GM19467 (cell line): ENCODE measurements around the gene PPRC1.
A peak's percentile ranks its signal among the peaks of the same experiment; 100 is the strongest.

Experiments
- ATAC-seq: cut with Tn5 transposase; IDR thresholded peaks from one replicate; pipeline ENCODE4 v1.9.1; 2021; ENCODE audit warnings: mild to moderate bottlenecking, moderate library complexity; ENCODE audit not compliant: unreplicated experiment

PPRC1 gene, protein sequence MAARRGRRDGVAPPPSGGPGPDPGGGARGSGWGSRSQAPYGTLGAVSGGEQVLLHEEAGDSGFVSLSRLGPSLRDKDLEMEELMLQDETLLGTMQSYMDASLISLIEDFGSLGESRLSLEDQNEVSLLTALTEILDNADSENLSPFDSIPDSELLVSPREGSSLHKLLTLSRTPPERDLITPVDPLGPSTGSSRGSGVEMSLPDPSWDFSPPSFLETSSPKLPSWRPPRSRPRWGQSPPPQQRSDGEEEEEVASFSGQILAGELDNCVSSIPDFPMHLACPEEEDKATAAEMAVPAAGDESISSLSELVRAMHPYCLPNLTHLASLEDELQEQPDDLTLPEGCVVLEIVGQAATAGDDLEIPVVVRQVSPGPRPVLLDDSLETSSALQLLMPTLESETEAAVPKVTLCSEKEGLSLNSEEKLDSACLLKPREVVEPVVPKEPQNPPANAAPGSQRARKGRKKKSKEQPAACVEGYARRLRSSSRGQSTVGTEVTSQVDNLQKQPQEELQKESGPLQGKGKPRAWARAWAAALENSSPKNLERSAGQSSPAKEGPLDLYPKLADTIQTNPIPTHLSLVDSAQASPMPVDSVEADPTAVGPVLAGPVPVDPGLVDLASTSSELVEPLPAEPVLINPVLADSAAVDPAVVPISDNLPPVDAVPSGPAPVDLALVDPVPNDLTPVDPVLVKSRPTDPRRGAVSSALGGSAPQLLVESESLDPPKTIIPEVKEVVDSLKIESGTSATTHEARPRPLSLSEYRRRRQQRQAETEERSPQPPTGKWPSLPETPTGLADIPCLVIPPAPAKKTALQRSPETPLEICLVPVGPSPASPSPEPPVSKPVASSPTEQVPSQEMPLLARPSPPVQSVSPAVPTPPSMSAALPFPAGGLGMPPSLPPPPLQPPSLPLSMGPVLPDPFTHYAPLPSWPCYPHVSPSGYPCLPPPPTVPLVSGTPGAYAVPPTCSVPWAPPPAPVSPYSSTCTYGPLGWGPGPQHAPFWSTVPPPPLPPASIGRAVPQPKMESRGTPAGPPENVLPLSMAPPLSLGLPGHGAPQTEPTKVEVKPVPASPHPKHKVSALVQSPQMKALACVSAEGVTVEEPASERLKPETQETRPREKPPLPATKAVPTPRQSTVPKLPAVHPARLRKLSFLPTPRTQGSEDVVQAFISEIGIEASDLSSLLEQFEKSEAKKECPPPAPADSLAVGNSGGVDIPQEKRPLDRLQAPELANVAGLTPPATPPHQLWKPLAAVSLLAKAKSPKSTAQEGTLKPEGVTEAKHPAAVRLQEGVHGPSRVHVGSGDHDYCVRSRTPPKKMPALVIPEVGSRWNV (N-terminal part only)

GRCh38 chr10:102132563-102133372 is at the start of gene PPRC1:
TSS of gene PPRC1 (plus strand) at chr10:102133040. CDS start at chr10:102133069, 29 bp downstream.
- ATAC-seq: peak; percentile 90

DNA sequence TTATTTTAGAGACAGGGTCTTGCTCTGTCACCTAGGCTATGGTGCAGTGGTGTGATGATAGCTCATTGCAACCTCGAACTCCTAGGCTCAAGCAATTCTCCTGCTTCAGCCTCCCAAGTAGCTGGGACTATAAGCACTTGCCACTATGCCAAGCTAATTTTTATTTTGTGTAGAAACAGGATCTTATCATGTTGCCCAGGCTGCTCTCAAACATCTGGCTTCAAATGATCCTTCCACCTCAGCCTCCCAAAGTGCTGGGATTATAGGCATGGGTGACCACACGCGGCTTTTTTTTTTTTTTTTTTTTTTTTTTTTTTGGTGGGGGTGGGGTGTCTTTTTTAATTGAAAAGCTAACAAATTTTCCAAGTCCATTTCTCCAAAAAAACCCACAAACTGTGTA is 49.3 kb upstream of the PPRC1 start:
- ATAC-seq: no peak

DNA sequence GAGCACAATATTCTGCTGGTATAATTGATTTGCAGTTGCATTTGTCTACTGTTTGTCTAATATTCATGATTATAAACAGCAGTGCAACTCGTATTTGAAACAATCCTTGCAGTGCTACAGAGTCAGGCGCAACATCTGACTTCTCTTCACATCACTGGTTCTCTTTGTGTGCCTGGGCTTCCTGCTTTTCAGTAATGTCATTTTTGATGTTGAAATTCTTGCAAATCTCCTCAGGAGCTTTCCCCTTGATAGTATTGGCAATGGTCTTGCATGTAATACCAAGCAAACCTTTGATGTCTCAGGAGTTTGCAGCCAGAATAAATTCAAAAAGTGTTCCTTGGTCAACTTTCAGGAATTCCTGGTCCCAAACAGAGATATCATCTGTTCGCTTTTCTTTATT is 47.5 kb upstream of the PPRC1 start:
- ATAC-seq: no peak

DNA sequence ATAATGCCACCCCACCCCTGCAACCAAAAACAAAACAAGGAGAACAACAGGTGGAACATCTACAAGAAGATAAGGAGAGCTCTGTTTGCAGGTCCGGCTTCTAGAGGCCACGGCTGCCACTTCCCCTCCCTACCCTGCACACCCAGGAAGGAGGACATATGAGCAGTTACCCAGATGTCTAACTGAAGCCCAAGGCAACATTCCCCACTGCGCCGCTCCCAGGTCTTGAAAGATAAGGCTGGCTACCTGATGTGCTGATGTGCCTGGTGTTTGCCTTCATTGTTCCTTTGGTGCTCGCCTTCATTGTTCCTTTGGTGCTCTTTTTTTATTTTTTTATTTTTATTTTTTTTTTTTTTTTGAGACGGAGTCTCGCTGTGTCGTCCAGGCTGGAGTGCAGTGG is 46.6 kb upstream of the PPRC1 start:
- ATAC-seq: no peak

GRCh38 chr10:102090772-102091171 is 42.1 kb upstream of the PPRC1 start:
- no peak for ATAC-seq

DNA sequence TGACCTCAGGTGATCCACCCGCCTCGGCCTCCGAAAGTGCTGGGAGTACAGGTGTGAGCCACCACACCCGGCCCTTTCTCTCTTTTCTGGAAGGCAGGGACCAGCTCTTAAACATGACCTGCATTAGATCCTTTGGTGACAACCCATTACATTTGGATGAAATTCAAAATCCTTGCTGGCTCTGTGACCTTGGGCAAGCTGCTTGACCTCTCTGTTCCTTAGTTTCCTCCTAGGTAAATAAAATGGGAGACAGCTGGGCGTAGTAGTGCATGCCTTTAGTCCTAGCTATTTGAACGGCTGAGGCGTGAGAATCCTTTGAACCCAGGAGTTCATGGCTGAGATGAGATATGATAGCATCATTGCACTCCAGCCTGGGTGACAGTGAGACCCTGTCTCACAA is 36.4 kb upstream of the PPRC1 start:
- ATAC-seq: no peak

DNA sequence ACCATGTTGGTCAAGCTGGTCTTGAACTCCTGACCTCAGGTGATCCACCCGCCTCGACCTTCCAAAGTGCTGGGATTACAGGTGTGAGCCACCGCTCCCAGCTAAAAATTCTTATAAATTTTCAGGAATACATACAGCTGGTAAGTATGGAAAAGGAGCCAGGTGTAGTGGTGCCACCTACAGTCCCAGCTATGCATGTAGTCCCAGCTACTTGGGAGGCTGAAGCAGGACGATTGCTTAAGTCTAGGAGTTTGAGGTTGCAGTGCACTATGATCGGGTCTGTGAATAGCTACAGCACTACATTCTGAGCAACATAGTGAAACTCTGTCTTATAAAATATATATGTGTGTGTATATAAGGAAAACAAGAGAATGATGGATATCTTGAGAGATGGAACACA is 31.7 kb upstream of the PPRC1 start:
- ATAC-seq: no peak

DNA sequence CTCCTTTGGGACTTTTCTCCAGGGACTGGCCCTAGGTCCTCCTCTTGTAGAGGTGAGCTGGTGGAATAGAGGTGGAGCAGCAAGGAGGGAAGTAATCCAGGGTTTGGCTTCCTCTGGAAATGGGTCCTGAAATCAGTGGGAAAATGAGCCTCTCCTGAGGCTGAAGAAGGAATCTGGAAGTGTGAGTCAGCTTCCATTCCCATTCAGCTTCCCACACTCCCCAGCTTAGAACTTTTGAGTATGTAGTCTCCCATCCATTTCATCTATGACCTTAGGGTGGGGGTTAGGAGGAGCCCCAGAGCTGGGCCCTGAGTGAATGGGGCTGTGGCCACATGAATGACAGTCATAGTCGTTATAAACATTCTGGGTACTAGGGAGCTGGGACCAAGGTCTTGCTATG is 30.4 kb upstream of the PPRC1 start:
- no peak for ATAC-seq

DNA sequence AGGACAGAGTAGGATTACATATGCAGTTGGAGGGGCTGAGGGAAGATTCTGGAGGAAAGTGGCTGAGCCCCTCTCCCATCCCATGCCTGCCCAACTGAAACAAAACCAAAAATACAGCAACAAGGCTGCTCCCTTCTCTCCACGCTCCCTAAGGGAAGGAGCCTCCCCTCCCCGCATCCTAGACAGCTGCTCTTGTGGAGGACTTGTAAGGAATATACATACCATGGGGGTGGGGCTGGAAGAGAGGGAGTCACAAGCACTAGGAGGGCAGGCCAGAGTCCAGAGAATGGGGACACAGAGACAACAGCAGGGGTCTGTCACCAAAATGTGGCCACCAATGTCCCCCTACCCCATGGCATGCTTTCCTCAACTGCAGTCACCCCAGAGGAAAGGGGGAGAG is 25.8 kb upstream of the PPRC1 start:
- no peak for ATAC-seq

GRCh38 chr10:102109166-102110116 is 23.4 kb upstream of the PPRC1 start:
- no peak for ATAC-seq

- no peak for ATAC-seq
Observed at GRCh38 chr10:102111276-102111675, 21.6 kb upstream of the PPRC1 start.

- ATAC-seq: no peak
Observed at GRCh38 chr10:102112210-102112817, 20.5 kb upstream of the PPRC1 start.

GRCh38 chr10:102113261-102113955 is 19.4 kb upstream of the PPRC1 start:
- no peak for ATAC-seq

DNA sequence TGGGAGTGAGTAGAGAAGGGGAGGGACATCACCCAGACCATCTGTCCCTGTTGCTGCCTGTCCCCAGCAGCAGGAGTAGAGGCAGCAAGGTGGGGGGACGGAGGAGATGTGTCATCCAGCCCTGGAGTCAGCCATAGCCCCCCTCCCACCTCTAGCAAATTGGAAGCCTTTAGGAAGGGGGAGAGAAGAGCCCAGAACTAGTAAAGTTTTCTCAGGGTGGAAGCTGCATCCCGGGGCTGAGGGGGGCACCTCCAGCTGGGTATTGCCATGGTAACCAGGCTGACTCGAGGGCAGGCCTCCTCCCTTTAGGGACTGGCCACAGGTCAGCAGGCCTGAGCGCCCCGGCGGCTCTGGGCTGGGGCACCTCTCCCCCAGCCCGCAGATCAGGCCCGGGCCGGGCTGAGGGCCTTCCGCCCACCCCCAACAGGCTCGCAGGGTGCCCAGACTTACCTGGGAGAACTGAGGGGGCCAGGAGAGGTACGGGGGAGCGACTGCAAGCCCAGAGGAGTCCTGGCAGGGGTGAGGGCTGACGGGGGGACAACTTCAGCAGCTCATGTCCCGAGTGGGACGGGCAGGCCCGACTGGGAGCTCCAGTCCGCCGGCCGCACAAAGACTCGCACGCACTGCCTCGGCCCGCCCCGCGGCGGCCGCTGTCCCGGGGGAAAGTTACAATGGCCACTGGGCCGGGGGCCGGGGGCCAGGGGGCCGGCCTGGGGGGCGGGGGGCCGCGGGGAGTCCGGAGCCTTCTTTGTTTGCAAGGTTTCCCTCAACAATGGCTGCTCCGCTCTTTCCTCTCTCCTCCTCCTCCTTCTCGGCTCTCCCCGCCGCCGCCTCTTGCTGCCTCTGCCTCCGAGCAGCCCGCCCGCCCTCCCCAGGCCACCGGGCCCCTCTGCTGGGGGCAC is 18.6 kb upstream of the PPRC1 start:
- peak; percentile 8 for ATAC-seq

- peak; percentile 53 for ATAC-seq
Observed at GRCh38 chr10:102114861-102115618, 17.8 kb upstream of the PPRC1 start.

DNA sequence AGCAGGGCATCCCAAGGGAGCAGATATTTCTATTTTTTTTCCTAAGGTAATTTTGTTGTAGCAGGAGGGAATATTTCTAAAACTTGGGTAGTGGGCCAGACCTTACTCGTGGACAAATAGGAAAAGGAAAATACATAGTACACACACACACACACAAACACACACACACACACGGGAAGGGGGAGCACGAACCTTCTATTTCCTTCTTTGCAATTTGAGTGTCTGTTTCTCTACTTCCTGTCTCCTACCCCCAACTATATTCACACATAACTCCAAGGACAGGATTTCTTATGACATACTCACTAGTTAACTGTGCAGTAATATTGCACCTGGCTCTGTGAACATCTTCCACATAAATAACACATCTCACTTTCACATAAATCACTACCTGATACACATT is 17.1 kb upstream of the PPRC1 start:
- no peak for ATAC-seq
